B cell (primary cell): Measurements from ENCODE around the gene TBC1D4. TPM values are rescaled to one million over a fixed set of nuclear protein-coding genes. Genes with fewer than 3 reads are reported as not detected.

Source experiments
- ATAC-seq: fragments of 200-7000 bp; cut with Tn5 transposase; one replicate; pipeline ENCODE4 v1.10.0; 2021; ENCODE audit warnings: low read depth, mild to moderate bottlenecking, moderate number of reproducible peaks, moderate library complexity
- CTCF ChIA-PET: fragments of 350-600 bp; sonication (Branson Sonifier 250); formaldehyde crosslinking; loops from one replicate; lab custom pipeline; 2021; ENCODE audit warnings: antibody characterized with exemption, inconsistent platforms; lab: Charles Lee
- POLR2A ChIA-PET: fragments of 350-600 bp; sonication (Branson Sonifier 250); formaldehyde crosslinking; loops from one replicate; lab custom pipeline; 2021; ENCODE audit warnings: antibody characterized with exemption; lab: Charles Lee
- DNase-seq: peaks from one replicate; pipeline ENCODE4 v3.0.0; 2013
- H2AFZ ChIP-seq: 2 replicates; pipeline ENCODE4 v1.6.1; 2012; ENCODE audit warnings: mild to moderate bottlenecking, low read depth, low read length; ENCODE audit not compliant: insufficient read depth, poor library complexity, severe bottlenecking
- H3K27ac ChIP-seq, 2 donors: 1 replicate in 1 of 2; 2 replicates in 1 of 2; pipeline ENCODE4 v1.5.1; 2012 to 2013; ENCODE audit warnings: low read length in 2 of 2, mild to moderate bottlenecking in 2 of 2, moderate library complexity in 1 of 2
- H3K27me3 ChIP-seq, 4 experiments: fragments of 200-600 bp in 1 of 4; sonication (generic) in 1 of 4; replicated peaks in 1 of 4; 1 replicate in 2 of 4; 2 replicates in 2 of 4; pipeline versions ENCODE4 v1.6.1 to v1.7.0; 2013 to 2016; ENCODE audit warnings: low read length in 3 of 4, mild to moderate bottlenecking in 2 of 4, mixed read lengths in 1 of 4, moderate library complexity in 1 of 4; ENCODE audit not compliant: insufficient read depth in 4 of 4, control insufficient read depth in 3 of 4; ENCODE audit errors: control extremely low read depth in 1 of 4
- H3K36me3 ChIP-seq, 2 experiments: replicated peaks in 1 of 2; 1 replicate in 1 of 2; 2 replicates in 1 of 2; pipeline versions ENCODE4 v1.6.1 to v1.7.1; 2013; ENCODE audit warnings: low read length in 1 of 2; ENCODE audit not compliant: insufficient read depth in 2 of 2, control insufficient read depth in 1 of 2; ENCODE audit errors: control extremely low read depth in 1 of 2, extremely low read depth in 1 of 2
- H3K4me1 ChIP-seq, 2 donors: fragments of 200-600 bp in 1 of 2; sonication (generic) in 1 of 2; 1 replicate in 1 of 2; 2 replicates in 1 of 2; pipeline versions ENCODE4 v1.5.1 to v1.6.1; 2013 to 2017; ENCODE audit warnings: low read length in 2 of 2; ENCODE audit not compliant: control insufficient read depth in 2 of 2, insufficient read depth in 2 of 2
- H3K4me2 ChIP-seq: replicated peaks from 2 replicates; pipeline ENCODE3; 2012; ENCODE audit warnings: mild to moderate bottlenecking, low read depth, low read length; ENCODE audit not compliant: poor library complexity, severe bottlenecking
- H3K4me3 ChIP-seq, 5 experiments: fragments of 200-600 bp in 1 of 5; sonication (generic) in 1 of 5; 1 replicate in 3 of 5; 2 replicates in 2 of 5; pipeline versions ENCODE4 v1.5.1 to v1.7.0; 2011 to 2016; ENCODE audit warnings: low read length in 4 of 5, mild to moderate bottlenecking in 4 of 5, low read depth in 2 of 5, control low read depth in 1 of 5, moderate library complexity in 1 of 5; ENCODE audit not compliant: insufficient read depth in 1 of 5; ENCODE audit errors: control extremely low read depth in 1 of 5, extremely low read depth in 1 of 5
- H3K79me2 ChIP-seq: fragments of 200-600 bp; sonication (generic); one replicate; pipeline ENCODE4 v1.6.0; 2016; ENCODE audit warnings: low read length; ENCODE audit not compliant: control insufficient read depth, insufficient read depth
- H3K9ac ChIP-seq: fragments of 200-600 bp; sonication (generic); 2 replicates; pipeline ENCODE4 v1.6.1; 2017; ENCODE audit warnings: mild to moderate bottlenecking, low read length, moderate library complexity
- H3K9me3 ChIP-seq, 3 donors: one replicate each; pipeline versions ENCODE4 v1.6.1 to v1.7.1; 2013; ENCODE audit warnings: low read length in 2 of 3; ENCODE audit not compliant: control insufficient read depth in 2 of 3, insufficient read depth in 1 of 3; ENCODE audit errors: control extremely low read depth in 1 of 3
- H4K20me1 ChIP-seq: 2 replicates; pipeline ENCODE4 v1.6.0; 2012; ENCODE audit warnings: mild to moderate bottlenecking, low read length; ENCODE audit not compliant: insufficient read depth, control insufficient read depth, poor library complexity, severe bottlenecking
- H3K27ac Mint-ChIP-seq: one replicate; pipeline ENCODE4 v1.8.0; 2021; ENCODE audit warnings: mixed read lengths
- H3K27me3 Mint-ChIP-seq: one replicate; pipeline ENCODE4 v1.8.0; 2021; ENCODE audit warnings: mixed read lengths
- H3K4me1 Mint-ChIP-seq: one replicate; pipeline ENCODE4 v1.8.0; 2021; ENCODE audit warnings: mixed read lengths
- H3K4me3 Mint-ChIP-seq: one replicate; pipeline ENCODE4 v1.8.0; 2021; ENCODE audit warnings: mixed read lengths
- H3K9me3 Mint-ChIP-seq: one replicate; pipeline ENCODE4 v1.8.0; 2022; ENCODE audit warnings: mixed read lengths; ENCODE audit not compliant: insufficient read depth
- EZH2 ChIP-seq: IDR thresholded peaks from 2 replicates; pipeline ENCODE4 v1.6.1; 2012; ENCODE audit warnings: borderline replicate concordance, low read depth, mild to moderate bottlenecking, moderate library complexity, low read length; ENCODE audit not compliant: insufficient read depth, poor library complexity, severe bottlenecking
- WGBS: methylation state at CpG from one replicate; pipeline ENCODE4 v1.1.5; 2013; ENCODE audit warnings: missing lambda C conversion rate; ENCODE audit not compliant: insufficient coverage; 5-methylcytosine and 5-hydroxymethylcytosine counted together
- intact Hi-C: fragments of 100-400 bp; cut with micrococcal nuclease; formaldehyde crosslinking; loops from one replicate; pipeline ENCODE4 v1.10.0; 2022
- polyA plus RNA-seq: library from polyadenylated mRNA; depleted of rRNA; stranded (reverse); fragments of >200 nt; gene quantifications from 2 replicates; pipeline ENCODE4 v1.2.3, GENCODE V29; 2012
- total RNA-seq, 2 donors: library from RNA; stranded (reverse); fragments of 120-200 nt in 1 of 2; gene quantifications; 1 replicate in 1 of 2; 2 replicates in 1 of 2; pipeline versions ENCODE4 v1.2.3 to v1.2.4, GENCODE V29; 2013 to 2022
- TF ChIP-seq, protein P1 (sequence below): fragments of 200-600 bp; IDR thresholded peaks from one replicate; pipeline ENCODE4 v1.8.0; 2022; ENCODE audit warnings: antibody characterized with exemption, mild to moderate bottlenecking

Gene TBC1D4
- total and polyA plus RNA-seq, 2 donors (not counting 1 experiment from before 2014, with no cell fraction given) = 1.6 to 3.5 TPM

DNA sequence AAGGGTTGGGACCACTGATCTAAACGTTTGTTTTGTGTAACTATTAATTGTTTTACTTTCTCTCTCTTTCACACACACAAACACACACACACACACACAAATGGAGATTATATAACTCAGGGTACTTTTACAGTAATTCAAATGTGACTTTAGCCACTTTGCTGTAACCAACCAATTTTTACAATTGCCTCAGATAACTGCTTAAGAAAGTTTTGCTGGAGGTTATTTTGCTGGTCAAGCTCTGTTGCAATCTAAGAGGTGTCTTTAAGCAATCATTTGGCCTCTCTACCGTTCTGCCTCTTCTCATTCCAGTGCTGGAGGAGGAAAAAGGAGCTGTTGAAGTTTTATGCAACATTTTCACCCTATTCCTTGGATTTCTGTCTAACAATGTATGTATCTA lies 63.0 kb downstream of the TBC1D4 start:
- WGBS = no CpG with 5 or more reads among the region's 2 CpGs
- no peak for TF ChIP-seq EZH2
- TF ChIP-seq, protein P1, sequence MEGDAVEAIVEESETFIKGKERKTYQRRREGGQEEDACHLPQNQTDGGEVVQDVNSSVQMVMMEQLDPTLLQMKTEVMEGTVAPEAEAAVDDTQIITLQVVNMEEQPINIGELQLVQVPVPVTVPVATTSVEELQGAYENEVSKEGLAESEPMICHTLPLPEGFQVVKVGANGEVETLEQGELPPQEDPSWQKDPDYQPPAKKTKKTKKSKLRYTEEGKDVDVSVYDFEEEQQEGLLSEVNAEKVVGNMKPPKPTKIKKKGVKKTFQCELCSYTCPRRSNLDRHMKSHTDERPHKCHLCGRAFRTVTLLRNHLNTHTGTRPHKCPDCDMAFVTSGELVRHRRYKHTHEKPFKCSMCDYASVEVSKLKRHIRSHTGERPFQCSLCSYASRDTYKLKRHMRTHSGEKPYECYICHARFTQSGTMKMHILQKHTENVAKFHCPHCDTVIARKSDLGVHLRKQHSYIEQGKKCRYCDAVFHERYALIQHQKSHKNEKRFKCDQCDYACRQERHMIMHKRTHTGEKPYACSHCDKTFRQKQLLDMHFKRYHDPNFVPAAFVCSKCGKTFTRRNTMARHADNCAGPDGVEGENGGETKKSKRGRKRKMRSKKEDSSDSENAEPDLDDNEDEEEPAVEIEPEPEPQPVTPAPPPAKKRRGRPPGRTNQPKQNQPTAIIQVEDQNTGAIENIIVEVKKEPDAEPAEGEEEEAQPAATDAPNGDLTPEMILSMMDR = no peak
- ATAC-seq = no peak
- Histone ChIP-seq H3K79me2 (no peaks in the 10 kb centered on the region), H3K27me3 (peaks cover 0 to 10% (median 0%) of the 10 kb centered on the region in 4 experiments), H3K27ac (no peak overlapping the region), H3K9ac (no peak overlapping the region), H4K20me1 (no peaks in the 10 kb centered on the region), H2AFZ (no peak overlapping the region), H3K4me1 (no peaks in the 10 kb centered on the region), H3K4me2 (no peak overlapping the region), H3K9me3 (no peaks in the 10 kb centered on the region), H3K36me3 (no peaks in the 10 kb centered on the region), H3K4me3 (no peak overlapping the region)
- no peak for DNase-seq
- Mint-ChIP-seq H3K27me3 (peaks cover 27% of the 10 kb centered on the region), H3K9me3 (no peaks in the 10 kb centered on the region), H3K27ac (no peak overlapping the region), H3K4me3 (no peak overlapping the region), H3K4me1 (no peaks in the 10 kb centered on the region)
- POLR2A ChIA-PET = no interaction called here
- CTCF ChIA-PET = no interaction called here
- intact Hi-C loops = no loop called here

DNA sequence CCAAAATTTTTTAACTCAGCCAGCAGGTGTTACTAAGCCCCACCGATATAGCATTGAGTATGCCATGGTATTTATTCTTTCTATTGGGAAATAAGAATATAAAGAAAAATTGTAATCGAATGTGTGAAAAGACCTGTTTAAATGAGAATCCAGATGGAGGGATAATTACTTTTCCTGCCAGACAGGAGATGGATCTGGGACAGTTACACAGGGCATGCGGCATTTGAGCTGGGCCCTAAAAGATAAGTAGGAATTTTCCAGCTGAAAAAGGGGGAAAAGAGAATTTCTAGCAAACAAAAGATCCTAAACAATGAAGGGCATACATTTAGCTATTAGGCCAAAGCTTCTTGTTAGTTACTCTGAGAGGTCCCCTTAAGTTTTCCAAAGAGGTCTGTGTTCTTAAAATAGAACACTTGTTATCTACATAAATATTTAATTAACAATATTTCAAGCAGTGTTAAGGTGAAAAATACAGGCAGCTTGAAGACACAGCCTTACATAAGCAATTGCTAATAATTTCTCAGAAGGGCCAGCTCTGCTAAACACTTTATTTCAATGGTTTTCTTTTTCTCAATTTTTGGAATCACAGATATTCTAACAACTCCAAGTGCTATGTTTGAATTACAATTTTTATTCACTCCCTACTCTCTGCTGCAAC lies 63.7 kb downstream of the TBC1D4 start:
- H3K4me2 ChIP-seq = no peak overlapping the region

More for the DNA sequence above, 63.7 kb downstream of the TBC1D4 start:
- ATAC-seq (no peak), DNase-seq (no peak)
- WGBS = 100% methylated on average over 1 of the region's 3 CpGs
- Mint-ChIP-seq H3K4me1 (no peaks in the 10 kb centered on the region), H3K27ac (no peak overlapping the region), H3K9me3 (no peaks in the 10 kb centered on the region), H3K4me3 (no peak overlapping the region), H3K27me3 (peaks cover 27% of the 10 kb centered on the region)
- TF ChIP-seq, protein P1 = no peak
- no peak for TF ChIP-seq EZH2
- H3K4me3 ChIP-seq = no peak overlapping the region
- no peak overlapping the region for H3K9ac ChIP-seq
- H3K36me3 ChIP-seq = no peaks in the 10 kb centered on the region
- no peaks in the 10 kb centered on the region for H3K9me3 ChIP-seq
- peaks cover 0 to 10% (median 0%) of the 10 kb centered on the region in 4 experiments for H3K27me3 ChIP-seq
- H4K20me1 ChIP-seq = no peaks in the 10 kb centered on the region
- CTCF ChIA-PET = no interaction called here
- H3K4me1 ChIP-seq = no peaks in the 10 kb centered on the region
- POLR2A ChIA-PET = no interaction called here
- intact Hi-C loops = no loop called here
- no peak overlapping the region for H2AFZ ChIP-seq
- no peak overlapping the region for H3K27ac ChIP-seq
- no peaks in the 10 kb centered on the region for H3K79me2 ChIP-seq
